ENCODE data around the gene RGS19. TPM values are rescaled to one million over a fixed set of nuclear protein-coding genes. Genes with fewer than 3 reads are reported as not detected.

The RGS19 gene
- polyA plus RNA-seq, 3 donors = 4.9 to 19.9 (median 19.2) TPM

DNA sequence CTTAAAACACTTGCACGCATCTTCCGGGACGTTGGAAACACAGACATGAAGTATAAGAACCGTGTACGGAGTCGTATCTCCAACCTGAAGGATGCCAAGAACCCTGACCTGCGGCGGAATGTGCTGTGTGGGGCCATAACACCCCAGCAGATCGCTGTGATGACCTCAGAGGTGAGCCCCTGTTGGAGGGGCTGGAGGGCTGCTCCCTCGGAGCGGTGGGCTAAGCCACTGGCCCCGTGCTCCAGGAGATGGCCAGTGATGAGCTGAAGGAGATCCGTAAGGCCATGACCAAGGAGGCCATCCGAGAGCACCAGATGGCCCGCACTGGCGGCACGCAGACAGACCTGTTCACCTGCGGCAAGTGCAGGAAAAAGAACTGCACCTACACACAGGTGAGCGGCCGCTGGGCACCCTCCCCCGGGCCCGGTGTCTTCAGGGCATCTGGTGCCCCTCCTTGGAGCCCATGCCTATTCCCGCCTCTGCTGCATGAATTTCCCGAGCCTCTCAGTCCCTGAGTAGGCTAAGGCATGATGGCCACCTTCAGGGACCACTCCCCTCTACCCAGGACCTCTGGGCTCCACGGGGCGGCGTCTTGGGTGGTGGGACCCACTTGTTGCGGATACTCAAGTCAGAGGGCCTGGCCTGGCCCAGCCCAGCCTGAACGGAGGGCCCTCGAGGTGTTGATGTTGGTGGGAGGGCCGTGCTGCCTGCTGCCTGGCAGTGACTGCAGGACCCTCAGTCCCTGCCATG is 8.9 kb downstream of the RGS19 start:
- 93 to 95% (median 94%) methylated on average over 31 of the region's 31 CpGs for WGBS, 3 donors
- no peak overlapping the region for H3K27ac ChIP-seq (ENCODE audit: low read depth, low read length)

DNA sequence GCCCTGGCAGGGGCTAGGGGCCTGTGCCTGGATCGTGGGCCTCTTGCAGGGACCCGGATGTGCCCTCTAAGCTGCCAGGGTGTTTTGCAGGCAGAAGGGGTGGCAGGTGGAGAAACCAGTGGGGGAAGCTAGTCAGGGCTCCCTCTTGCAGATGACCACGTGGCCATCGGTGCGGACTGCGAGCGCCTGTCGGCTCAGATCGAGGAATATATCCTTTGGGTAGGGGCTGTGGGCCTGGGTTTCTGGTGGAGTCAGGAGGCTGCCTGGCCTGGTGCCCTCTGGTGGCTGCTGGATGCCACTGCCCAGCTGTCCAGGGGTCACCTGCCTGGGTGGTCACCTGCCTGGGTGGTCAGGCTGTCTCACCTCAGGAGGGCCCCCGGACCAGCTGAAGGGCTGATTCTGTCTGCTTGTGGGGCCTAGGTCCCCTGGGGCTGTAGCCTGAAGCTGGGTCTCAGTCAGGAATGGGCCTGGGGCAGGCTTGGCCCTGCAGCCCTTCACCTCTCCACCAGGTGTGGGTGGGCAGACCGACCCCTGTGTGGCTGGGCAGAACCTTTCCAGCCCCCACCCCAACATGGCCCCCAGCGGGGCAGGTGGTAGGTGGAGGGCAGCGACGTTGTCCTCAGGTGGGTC is 9.6 kb downstream of the RGS19 start:
- WGBS, 3 donors = 54 to 64% (median 62%) methylated on average over 13 to 14 of the region's 14 CpGs
- no peak overlapping the region for H3K27ac ChIP-seq (ENCODE audit: low read depth, low read length)

DNA sequence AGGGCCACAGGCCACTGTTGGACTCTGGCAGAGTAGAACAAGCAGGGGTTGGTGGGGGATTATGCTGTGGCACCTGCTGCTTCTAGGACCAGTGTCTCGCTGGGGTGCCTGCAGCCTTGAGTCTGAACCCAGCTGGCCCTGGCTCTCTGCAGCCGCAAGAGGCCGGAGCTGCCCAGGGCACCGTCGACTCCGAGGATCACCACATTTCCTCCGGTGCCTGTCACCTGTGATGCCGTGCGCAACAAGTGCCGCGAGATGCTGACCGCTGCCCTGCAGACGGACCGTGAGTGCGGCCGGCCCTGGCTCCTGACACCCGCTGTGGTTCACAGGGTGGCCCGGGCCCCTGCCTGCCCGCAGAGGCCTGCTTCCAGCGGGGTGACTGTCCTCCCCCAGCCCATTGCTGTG is 10.1 kb downstream of the RGS19 start:
- WGBS, 3 donors = 87 to 88% (median 88%) methylated on average over 20 of the region's 20 CpGs
- H3K27ac ChIP-seq (ENCODE audit: low read depth, low read length) = no peak overlapping the region

DNA sequence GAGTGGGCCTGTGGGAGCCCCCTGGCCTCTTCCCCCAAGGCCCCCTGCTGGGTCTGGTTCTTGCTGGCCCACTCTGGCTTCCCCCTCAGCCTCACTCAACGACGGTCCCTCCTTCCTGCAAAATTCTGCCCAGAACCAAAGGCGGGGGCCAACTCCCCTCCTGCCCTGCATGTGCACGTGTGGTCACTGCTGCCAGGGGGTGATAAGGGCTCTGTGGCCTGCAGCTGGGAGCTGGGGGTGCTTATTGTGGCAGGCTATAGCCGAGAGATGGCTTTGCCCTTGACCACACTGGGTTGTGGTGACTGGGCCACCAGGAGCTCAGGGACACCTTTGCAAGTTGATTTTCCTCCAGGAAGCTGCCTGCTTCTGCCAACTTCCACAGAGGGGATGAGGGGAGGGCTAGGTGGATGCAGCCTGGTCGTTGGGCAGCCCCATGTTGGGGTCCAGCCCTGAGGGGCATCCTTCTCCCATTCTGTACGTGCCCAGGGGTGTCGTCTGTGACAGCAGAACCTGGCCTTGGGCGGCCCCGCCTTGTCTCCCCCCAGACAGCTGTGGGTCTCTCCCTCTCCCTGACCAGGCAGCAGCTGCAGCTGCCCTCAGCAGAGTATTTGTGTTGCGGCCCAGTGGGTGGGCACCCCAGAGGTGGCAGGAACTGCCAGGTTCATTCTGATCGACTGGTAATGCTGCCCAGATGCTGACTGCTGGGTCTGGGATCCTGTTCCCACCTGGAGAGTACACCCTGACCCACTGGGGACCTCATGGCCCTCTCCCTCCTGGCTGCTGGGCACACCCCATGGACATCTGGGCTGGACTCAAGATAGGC is 10.7 kb downstream of the RGS19 start:
- H3K27ac ChIP-seq (ENCODE audit: low read depth, low read length) = no peak overlapping the region
- WGBS, 3 donors = 73 to 78% (median 74%) methylated on average over 10 to 12 of the region's 12 CpGs

DNA sequence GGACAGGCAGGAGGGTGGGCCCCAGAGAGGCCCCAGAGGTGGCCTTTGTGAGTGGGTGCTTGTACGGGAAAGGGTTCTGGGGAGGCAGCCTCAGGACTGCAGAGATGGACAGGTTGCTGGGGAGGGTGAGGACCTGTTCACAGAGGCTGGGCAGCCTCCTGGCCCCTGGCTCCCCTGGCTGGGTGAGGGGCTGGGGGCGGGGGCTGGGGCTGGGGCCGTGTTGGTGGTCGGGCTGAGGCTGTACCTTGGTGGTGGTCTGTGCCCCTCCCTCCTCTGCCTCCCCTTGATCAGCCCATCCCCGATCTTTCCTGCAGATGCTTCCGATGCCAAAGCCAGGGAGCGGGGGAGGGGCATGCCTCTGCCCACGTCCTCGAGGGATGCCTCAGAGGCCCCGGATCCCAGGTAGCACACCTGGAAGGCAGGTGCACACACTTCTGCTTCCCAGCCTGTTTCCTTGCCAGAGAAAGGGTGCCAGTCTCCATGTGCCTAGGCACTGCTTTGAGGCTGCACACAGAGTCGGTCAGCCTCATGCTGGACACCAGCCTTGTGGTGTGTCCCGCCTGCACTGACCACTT is 11.5 kb downstream of the RGS19 start:
- WGBS, 3 donors = 61 to 76% (median 71%) methylated on average over 10 to 12 of the region's 12 CpGs
- no peak overlapping the region for H3K27ac ChIP-seq (ENCODE audit: low read depth, low read length)

DNA sequence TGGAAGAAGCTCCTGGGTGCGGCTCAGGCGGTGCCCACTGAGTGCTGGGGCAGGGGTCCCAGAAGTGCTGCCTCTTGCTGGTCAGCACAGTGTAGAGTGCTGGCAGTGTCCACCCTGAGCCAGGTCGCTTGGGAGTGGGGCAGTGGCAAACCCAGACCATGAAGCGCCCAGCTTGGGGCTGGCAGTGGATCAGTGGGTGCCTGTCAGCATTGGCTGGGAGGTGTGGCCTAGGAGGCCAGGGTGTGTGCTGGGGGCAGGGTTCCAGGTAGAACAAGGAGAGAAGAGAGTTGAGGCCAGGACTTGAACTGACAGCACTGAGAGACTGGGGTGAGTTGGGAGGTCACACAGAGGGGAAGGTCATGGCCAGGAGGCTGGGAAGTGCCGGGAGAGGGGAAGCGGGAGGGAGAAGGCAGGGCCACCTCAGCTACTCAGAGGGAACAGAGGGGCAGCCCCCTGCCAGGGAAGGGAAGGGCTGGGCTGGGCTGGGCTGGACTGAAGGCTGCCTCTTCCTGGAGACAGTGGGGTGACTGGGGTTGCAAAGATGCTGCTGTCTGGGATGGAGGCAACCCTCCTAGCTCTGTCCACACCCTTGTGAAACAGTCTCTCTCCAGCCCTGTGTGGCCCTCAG is 12.2 kb downstream of the RGS19 start:
- 74 to 86% (median 80%) methylated on average over 6 of the region's 6 CpGs for WGBS, 3 donors
- no peak overlapping the region for H3K27ac ChIP-seq (ENCODE audit: low read depth, low read length)

DNA sequence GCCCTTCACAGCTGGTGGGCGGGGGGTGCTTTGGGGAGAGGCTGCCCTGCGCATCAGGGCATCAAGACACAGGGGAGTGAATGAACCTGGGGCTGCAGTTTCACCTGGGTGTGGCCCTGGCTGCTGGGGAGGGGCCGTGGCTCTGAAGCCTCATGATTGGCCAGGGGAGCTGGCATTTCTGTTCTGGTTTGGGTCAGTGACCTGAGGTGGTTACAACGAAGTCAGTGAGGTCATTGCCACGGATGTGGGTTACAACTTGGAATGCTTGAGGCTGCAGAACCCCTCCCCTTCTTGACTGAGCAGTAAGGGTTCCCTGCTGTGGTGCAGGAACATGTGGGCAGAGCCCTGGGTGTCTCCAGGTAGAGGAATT is 13.4 kb downstream of the RGS19 start:
- no peak overlapping the region for H3K27ac ChIP-seq (ENCODE audit: low read depth, low read length)
- WGBS, 3 donors = 37 to 64% (median 49%) methylated on average over 5 of the region's 5 CpGs

DNA sequence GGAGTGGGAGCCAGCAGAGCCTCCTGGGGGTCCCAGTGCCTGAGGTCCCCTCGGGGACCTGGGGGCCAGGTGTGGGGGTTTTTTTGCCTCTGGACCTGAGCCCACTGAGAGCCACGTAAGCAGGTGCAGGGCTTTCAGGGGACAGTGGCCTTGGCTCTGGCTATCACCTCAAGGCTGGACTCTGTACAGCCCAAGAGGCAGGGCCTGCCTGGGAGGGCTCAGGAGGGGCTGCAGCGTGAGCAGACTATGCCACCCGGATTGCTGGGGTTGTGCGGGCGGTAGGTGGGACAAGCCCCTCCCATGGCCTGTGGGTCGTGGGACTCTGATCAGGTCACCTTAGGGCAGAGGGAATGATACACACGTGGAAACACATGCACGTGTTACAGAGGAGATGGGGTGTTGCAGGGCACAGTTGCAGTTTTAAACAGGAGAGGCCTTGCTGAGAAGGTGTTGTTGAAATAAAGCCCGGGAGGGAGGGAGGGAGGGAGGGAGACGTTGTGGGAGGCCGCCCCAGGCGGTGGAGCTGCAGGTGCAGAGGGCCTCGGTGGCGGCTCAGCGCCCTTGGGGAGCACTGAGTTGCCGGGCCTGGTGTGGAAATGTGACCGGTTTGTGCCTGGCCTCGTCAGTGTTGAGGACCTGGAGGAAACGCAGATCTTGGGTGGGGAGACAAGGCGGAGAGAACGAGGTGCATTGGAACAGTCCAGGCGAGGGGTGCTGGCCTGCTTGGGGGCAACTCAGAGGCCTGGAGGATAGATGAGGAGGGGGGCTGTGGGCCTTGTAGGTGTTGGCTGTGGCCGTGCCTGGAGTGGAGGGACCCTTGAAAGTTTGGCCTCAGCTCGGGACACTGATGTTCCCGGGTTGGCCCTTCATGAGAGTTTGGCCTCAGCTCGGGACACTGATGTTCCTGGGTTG is 14.0 kb downstream of the RGS19 start:
- H3K27ac ChIP-seq (ENCODE audit: low read depth, low read length) = no peak overlapping the region
- WGBS, 3 donors = 49 to 52% (median 49%) methylated on average over 27 of the region's 27 CpGs

DNA sequence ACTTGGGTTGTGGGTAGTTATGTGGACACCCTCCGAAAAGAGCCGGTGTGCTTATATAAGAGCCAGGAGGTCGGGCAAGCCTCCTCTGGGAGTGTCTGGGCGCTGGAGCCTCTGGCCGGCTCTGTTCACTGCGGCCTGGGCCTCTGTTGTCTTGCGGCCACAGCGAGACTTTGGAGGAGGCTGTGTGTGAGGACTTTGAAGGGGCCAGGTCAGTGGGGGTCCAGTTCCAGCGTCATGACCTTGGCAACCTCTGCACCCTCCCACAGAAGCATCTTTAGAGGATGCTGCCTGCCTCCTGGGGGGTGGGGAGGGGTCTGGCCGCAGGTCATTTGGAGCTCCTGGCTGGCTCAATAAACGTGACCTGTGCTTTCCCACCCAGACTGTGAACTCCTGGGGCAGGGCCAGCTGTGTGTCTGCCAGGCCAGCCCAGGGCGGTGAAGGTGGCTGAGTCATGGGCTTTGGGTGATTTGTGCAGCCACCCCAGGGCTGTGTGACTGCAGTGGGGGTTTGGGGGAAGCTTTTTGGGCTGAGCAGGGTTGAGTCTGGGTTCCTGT is 15.1 kb downstream of the RGS19 start:
- no peak overlapping the region for H3K27ac ChIP-seq (ENCODE audit: low read depth, low read length)
- WGBS, 3 donors = 25 to 44% (median 35%) methylated on average over 12 of the region's 12 CpGs

DNA sequence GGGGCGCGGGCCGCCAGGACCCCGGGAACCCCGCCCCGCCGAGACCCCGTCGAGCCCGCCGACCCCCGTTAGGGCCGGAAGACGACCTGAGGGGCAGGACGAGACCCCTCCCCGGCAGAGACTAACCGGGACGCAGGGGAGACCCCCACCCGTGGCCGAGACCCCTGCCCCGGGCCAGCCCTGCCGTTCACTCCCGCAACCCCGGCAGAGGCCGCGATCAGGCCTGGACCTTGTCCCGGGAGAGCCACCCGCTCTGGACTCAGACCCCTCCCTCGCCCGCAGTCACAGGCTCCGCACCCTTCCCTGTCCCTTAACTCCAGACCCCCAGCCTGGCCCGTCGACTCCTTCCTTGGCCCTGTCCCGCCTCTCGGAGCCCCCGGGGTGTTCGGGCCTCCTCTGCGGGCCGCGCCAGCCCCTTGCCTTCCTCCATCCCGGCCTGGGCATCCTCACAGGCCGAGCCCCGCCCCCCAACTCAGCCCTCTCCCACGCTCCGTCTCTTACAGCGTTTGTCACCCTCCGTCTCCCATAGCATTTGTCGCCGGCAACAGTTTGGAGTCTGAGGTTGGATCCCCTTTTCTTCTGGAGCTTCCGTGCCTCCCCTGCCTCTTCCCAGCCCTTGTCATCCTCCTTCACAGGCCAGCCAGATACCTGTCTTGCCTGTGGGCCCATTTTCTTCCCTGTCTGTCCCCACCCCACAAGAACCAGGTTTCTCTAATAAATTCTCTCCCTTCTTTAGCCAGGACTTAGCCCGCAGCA is 15.8 kb downstream of the RGS19 start:
- H3K27ac ChIP-seq (ENCODE audit: low read depth, low read length) = no peak overlapping the region
- 2 to 7% (median 3%) methylated on average over 32 to 51 of the region's 51 CpGs for WGBS, 3 donors

DNA sequence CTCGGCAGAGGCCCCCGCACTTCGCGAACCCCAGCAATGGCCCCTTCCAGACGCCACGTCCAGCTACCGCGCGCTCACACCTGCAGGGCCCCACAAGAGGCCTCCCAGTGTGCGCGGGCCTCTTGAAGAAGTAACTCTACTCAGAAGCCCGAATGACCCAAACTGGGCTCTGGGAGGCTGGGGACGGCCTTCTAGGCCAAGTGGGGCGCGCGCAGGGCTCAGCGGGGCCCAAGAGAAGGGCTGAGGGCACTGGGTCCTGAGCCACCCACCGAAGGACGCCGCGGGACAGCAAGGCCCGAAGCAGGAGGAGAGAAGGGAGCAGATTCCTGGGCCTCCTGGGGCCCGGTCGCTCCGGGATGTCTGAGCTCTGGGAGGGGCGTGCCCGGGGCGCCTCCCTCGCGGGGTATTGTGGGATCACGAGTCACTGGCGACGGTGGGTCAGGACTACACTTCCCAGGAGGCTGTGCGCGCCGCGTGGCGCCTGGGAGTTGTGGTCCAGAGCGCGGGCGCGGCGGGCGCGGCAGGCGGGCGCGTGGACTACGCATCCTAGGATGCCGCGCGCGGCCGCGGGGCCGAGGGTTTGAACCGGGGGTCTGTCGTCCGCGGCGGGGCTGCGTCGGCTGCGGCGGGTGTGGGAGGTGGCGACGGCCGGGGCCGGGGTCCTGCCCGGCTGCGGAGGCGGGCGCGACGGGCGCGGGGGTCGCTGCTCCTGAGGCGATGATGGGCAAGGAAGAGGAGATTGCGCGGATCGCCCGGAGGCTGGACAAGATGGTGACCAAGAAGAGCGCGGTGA is 16.5 kb downstream of the RGS19 start, which contains the start of gene TCEA2:
TSS of gene TCEA2 (plus strand) at position 603 of the 793 bp plus-strand sequence. CDS start at position 718, 115 bp downstream.
- 5 to 10% (median 9%) methylated on average over 39 to 85 of the region's 85 CpGs for WGBS, 3 donors
- no peak within 1 kb of the TSS for H3K27ac ChIP-seq (ENCODE audit: low read depth, low read length)

DNA sequence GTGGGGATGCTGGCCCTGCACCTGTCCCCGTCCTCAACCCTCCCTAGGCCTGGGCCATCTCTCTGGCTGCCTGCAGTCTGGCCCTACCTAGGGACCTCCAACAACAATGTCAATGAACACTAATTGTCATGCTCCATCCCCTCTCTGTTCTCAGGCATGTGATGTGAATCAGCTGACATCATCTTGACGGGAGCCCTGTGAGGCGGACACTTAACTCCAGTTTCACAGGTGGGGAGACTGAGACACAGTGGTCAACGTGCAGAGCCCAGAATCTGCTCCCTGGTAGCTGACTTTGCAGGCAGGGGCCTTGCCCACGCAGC is 17.1 kb downstream of the RGS19 start:
- no peak overlapping the region for H3K27ac ChIP-seq (ENCODE audit: low read depth, low read length)

DNA sequence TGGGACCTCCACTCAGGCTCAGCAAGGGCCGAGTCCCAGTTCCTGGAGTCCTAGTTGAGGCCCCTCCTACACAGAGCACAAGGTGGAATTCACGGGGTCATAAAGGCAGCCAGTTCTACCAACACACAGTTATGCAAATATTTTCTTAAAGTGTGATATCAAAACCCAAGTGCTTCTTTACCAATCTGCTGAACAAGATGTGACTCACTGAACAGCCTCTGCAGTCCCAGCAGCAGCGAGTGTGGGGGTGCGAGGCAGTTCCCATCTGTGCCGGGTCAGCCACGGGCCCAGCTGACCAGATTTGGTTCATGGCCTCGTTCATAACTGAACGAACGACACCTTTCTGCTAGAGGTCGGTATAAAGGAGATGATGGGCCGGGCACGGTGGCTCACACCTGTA is 20.8 kb downstream of the RGS19 start:
- WGBS, 3 donors = 65 to 86% (median 77%) methylated on average over 12 of the region's 12 CpGs
- no peak overlapping the region for H3K27ac ChIP-seq (ENCODE audit: low read depth, low read length)

More for the DNA sequence above, 17.1 kb downstream of the RGS19 start:
- WGBS, 3 donors = 53 to 60% (median 57%) methylated on average over 5 of the region's 5 CpGs

DNA sequence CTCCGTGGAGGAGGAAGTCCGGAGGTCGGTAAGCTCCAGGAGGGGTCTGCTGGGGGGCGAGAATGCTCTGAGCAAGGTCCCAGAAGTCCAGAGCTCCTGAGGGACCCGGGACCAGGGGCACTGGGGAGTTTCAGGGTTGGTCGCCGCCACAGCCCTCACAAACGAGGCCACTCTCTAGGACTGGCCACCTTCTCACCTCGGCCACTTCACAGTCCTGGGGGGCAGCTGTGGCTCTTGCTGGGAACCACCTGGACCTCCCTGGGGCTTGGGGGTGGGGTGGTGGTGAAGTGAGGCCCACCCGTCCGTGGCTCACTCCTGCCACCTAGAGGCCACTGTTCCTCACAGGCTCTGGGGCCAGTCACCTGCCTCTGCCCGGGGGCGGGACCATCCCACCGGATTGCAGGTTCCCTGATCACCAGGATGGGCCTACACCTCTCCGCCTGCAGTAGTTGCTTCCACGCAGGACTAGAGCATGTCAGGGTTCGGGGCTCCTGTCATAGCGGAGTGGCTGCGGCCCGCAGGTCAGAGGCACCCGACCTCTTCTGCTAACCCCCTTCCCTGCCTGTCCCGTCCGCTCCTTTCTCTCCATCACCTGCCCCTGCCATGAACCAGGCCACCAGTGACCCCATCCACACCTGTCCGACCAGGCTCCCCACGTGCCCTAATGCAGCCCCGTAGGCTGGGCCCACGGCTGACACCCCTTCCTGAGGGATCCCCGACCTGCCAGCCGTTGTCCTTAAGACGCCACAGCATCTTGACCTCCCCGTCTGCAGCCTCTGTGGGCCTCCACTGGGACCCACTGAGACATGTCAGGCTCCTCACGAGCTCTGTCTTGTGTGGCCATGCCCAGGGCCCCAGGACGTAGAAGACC is 21.5 kb downstream of the RGS19 start:
- 28 to 34% (median 34%) methylated on average over 33 of the region's 33 CpGs for WGBS, 3 donors

More for the DNA sequence above, 21.5 kb downstream of the RGS19 start:
- no peak overlapping the region for H3K27ac ChIP-seq (ENCODE audit: low read depth, low read length)
